Measurements from ENCODE around the gene WASHC2A.
"Not testable (repeated sequence)": the region's sequence is repeated elsewhere in the genome, so short reads cannot be mapped to it uniquely, and the experiment has no call there.

The WASHC2A gene

GRCh38 chr10:50063100-50063499 is 4.7 kb upstream of the WASHC2A start:
- no peak for TF ChIP-seq ZNF274 (IDR thresholded peaks at IDR 0.05; ENCODE audit: low read depth, low read length)

GRCh38 chr10:50068352-50068659 is 552 bp downstream of the WASHC2A start:
- H3K4me3 ChIP-seq (ENCODE audit: low read length) = peak overlapping the region; percentile 96; the same call in 1 of the 2 replicates

More at GRCh38 chr10:50063100-50063499, 4.7 kb upstream of the WASHC2A start:
- H3K4me3 ChIP-seq (ENCODE audit: low read length) = no peak overlapping the region

GRCh38 chr10:50075139-50075538 is 7.4 kb downstream of the WASHC2A start:
- H3K4me3 ChIP-seq (ENCODE audit: low read length) = not testable (repeated sequence)

DNA sequence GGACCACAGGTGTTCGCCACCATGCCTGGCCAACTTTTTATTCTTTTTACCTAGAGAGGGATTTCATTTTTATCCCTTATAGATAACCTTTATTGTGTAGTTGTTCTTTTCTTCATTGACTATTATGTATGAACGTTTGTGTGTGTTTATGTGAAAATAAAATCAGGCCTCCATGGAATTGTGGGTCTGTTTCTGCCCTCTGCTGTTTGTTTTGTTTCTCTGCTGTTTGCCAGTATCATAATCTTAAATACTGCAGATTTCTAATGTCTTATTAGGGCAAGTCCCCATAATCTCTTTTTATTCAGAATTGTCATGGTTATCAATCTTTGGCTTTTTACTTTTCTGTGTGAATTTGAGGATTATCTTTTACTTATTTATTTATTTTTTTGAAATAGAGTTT is 7.8 kb downstream of the WASHC2A start:
- not testable (repeated sequence) for H3K4me3 ChIP-seq (ENCODE audit: low read length)

DNA sequence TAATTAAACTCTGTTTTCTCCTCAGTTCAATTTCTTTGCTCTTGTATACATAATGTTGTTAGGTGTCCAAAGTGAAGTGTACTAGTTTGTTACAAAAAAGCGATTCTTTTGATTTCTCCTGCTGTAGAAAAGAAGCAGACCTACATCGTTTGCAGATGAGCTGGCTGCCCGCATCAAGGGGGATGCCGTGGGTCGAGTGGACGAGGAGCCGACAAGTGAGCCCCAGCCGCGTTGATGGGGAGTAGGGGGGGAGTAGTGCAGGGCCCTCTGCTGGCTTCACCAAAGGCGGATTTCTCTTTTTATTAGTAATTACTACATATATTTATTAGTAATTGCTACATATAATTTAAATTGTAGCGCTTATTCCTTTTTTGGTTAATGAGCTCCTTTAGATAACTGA is 23.6 kb downstream of the WASHC2A start:
- H3K4me3 ChIP-seq (ENCODE audit: low read length) = not testable (repeated sequence)

- not testable (repeated sequence) for H3K4me3 ChIP-seq (ENCODE audit: low read length)
These were observed 25.2 kb downstream of the WASHC2A start for GRCh38 chr10:50092928-50093327.

GRCh38 chr10:50094630-50095029 is 26.9 kb downstream of the WASHC2A start:
- not testable (repeated sequence) for H3K4me3 ChIP-seq (ENCODE audit: low read length)

DNA sequence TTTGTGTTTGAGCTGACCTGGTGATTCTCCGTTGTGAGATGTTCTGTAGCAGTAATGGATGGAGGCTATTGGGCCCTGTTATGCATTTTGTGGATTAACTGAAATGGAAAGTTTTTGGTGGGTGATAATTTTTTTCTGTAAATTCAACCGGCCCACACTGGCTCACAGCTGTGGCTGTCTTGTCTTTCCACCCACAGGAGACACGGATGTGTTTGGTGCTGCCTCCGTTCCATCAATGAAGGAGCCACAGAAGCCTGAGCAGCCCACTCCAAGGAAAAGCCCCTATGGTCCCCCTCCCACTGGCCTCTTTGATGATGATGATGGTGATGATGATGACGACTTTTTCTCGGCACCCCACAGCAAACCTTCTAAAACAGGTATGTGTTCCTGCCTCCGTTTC is 27.6 kb downstream of the WASHC2A start:
- H3K4me3 ChIP-seq (ENCODE audit: low read length) = not testable (repeated sequence)

DNA sequence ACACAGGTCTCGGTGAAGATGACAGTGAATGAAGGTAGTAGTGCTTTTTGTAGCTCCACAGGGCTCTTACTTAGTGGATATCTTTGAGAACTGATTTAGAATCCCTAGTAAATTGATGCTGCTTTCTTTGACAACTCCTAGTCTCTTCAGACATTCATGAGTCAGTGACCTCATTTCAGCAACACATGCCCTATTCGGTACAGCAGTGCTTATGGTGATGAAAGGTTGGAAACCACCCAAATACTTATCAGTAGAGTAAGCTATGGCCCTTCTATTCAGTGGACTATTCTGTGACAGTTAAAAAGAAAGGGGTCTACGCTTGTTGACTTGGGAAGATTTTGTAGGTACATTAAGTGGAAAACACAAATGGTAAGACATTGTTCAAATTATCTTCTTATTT is 29.0 kb downstream of the WASHC2A start:
- H3K4me3 ChIP-seq (ENCODE audit: low read length) = not testable (repeated sequence)

DNA sequence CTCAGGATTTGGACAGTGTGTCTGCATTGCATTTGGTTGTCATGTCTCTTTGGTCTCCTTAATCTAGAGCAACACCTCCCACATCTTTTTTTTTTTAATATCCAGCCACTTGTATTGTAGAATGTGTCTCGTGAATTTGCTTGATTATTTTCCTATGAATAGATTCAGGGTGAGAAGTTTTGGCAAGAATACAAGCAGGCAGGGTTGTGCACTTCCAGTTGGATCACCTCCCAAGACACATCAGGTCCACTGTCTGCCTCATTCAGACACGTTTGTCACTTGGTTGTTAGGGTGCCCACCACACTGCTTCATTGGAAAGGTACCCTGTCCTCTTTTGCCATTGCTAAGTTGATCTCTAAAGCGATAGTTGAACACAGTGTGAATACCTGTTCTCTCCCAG is 30.9 kb downstream of the WASHC2A start:
- not testable (repeated sequence) for H3K4me3 ChIP-seq (ENCODE audit: low read length)

DNA sequence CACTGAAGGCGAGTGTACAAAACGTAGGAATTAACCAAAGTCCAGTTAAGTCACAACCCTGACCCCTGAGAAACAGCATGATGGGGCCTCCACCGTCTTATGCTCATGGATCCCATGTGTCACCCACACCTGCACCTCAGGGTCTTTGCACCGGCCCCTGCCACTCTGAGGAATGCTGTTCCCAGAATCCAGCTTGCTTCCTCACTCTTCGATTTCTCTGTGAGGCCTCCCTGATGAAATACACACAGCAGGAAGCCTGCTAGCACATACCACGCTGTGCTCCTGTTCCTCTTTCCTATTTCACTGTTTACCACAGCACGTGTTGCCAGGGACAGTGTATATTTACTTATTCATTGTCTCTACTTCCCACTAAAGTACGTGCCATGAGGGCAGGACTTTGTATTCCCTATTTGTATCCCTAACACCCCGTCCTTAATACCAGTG is 33.4 kb downstream of the WASHC2A start:
- not testable (repeated sequence) for H3K4me3 ChIP-seq (ENCODE audit: low read length)

DNA sequence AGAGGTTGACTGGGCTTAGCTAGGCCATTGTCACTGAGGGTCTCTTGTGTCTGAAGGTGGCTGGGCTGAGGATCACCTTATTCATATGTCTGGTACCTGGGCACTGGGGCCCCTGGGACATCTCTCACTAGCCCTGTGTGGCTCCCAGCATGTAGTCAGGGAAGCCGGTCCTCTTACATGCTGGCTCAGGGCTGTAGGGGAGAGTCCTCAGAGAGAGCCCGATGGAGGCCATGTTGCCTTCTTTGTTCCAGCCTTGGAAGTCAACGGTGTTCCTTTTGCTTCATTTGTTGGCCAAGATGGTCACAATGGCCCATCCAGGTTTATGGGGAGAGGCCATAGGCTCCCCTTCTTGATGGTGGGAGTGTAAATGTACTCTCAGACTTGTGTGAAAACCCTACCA is 34.0 kb downstream of the WASHC2A start:
- H3K4me3 ChIP-seq (ENCODE audit: low read length) = not testable (repeated sequence)

GRCh38 chr10:50102267-50102666 is 34.5 kb downstream of the WASHC2A start:
- not testable (repeated sequence) for H3K4me3 ChIP-seq (ENCODE audit: low read length)

DNA sequence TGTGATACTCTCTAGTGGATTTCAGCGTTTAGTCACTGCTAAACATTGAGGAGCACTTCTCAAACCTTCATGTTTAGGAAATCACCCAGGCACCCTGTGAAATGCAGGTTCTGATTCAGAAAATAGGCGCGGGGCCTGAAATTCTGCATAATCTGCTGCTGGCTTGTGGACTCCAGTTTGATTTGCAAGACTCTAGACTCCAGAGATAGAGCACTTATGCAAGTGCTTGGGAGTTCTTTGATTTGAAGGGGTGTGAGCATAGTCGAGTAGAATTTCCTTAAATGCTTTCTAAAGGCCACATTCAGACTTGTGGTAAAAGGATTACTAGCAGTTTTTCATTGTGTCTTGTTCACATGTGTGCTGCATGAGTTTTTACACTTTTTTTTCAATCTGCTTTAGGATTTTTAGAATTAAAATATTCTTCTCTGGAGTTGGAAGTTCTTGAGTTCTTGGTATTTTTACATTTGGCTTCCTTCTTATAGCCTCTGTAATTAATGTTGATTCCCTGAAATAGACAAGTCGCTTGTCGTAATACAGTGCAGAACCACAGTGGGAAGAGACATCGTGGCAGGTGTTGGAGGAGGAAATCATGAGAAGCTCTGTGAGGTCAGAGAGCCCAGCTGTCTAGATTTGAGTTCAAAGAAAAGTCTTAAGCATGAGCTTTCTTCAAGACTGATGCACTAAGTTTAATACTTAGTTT is 41.4 kb downstream of the WASHC2A start:
- H3K4me3 ChIP-seq (ENCODE audit: low read length) = not testable (repeated sequence)

DNA sequence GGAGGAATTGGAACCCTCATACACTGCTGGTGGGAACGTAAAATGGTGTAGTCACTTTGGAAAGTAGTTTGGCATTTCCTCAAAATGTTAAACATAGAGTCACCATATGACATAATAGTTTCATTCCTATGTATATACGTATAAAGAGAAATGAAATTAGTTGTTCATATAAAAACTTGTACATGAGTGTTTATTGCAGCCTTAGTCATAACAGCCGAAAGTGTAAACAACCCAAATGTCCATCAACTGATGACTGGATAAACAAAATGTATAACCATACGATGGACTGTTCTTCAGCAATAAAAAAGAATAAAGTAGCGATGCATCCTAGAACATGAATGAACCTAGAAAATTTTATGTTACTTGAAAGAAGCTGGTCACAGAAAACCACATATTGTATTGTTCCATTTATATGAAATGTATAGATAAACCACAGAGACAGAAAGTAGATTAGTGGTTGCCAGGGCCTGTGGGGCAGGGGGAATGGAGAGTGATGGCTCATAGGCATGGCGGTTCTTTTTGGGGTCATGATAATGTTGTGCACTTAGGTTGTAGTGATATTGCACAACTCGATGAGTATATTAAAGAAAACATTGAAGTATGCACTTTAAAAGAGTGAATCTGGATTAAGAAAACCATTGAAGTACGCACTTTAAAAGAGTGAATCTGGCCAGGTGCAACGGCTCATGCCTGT is 44.8 kb downstream of the WASHC2A start:
- not testable (repeated sequence) for H3K4me3 ChIP-seq (ENCODE audit: low read length)

DNA sequence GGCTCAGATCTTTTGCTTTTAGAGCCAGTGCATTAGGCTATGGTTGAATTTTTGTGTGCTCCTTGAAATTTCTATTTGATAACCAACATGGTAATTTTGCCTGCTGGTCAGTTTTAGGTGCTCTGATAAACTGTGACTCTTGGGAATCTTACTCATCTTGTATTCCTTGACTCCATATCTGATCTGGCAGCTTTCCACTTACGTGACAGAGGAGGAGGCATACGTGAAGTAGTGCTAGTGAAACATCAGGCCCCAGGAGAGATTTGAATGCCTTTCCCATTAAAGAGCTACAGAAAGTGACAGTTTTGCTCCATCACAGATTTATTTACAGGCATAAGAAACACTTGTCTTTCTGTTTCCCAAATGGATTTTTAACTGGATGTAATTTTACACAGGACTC is 59.0 kb downstream of the WASHC2A start:
- not testable (repeated sequence) for H3K4me3 ChIP-seq (ENCODE audit: low read length)

DNA sequence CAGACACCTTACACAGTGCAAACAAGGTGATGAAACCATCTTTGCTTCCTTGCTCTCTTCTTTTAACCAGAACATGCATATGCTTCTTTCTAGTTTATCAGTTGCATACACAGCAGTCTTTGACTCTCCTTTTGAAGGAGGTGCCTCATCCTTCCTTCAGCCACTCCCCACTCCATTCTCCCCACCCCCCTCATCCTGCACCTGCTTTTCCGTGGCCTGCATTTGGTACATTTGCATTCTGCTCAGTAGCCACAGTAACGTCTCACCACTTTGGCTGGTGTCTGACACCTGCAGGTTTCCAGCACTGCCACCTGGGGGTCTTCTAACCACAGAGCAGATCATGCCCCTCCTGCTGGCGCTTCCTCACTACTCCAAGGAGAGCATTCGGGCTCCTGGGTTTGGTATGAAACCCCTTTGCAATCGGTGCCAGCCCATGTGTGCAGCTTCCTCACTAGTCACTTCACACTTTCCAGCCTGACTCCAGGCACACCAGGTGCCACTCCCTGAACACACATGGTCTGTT is 60.1 kb downstream of the WASHC2A start:
- H3K4me3 ChIP-seq (ENCODE audit: low read length) = not testable (repeated sequence)

DNA sequence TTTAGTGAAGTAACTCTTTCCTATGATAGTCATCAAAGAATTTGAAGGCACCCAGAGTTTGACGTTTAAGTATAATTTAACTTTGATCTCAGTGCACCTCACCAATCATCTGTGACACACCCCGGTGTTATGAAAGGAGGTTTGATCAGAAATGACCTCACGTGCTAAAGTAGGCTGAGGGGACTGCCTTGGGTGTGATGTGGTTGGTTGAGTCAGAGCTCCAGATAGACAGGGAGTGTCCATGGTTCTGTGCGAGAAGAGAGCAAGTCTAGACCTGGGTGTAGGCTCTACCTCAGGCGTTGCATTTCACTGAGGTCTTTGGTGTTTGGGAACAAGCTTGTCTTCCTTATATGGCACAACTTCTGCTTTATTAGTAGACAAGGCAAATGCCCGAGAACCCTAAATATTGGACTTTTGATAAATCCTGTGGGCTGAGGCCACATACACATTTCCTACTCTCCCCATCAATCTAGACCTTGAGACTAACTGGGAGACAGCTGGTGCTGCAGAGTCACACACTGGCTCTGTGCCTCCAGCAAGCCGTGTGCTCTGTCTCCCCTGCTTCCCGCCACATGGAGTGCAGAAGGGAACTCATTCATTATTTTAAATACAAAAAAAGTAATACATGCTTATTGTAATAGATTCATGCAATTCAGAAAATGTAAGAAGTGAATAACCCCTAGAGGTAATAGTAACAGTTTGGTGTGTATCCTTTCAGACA is 63.7 kb downstream of the WASHC2A start:
- H3K4me3 ChIP-seq (ENCODE audit: low read length) = not testable (repeated sequence)

GRCh38 chr10:50132322-50132721 is 64.6 kb downstream of the WASHC2A start:
- not testable (repeated sequence) for H3K4me3 ChIP-seq (ENCODE audit: low read length)

GRCh38 chr10:50132841-50133240 is 65.1 kb downstream of the WASHC2A start:
- not testable (repeated sequence) for H3K4me3 ChIP-seq (ENCODE audit: low read length)

- not testable (repeated sequence) for H3K4me3 ChIP-seq (ENCODE audit: low read length)
These were observed 75.9 kb downstream of the WASHC2A start for GRCh38 chr10:50143512-50144174.

Measured in GM08714 (cell line).